GM21723 (cell line): ENCODE data around the gene SIK1.
"Not testable (repeated sequence)": the region's sequence is repeated elsewhere in the genome, so short reads cannot be mapped to it uniquely, and the experiment has no call there.

Experiments
- ATAC-seq: cut with Tn5 transposase; IDR thresholded peaks from one replicate; pipeline ENCODE4 v1.9.1; 2021; ENCODE audit warnings: mild to moderate bottlenecking, moderate library complexity; ENCODE audit not compliant: unreplicated experiment

Gene SIK1

GRCh38 chr21:43398000-43398399 lies 28.9 kb downstream of the SIK1 start:
- not testable (repeated sequence) for ATAC-seq

- ATAC-seq, result not testable (repeated sequence)
Observed at GRCh38 chr21:43397439-43397808, 29.5 kb downstream of the SIK1 start.

GRCh38 chr21:43396788-43397438 lies 30.0 kb downstream of the SIK1 start:
- ATAC-seq, result not testable (repeated sequence)

- ATAC-seq, result not testable (repeated sequence)
Observed at GRCh38 chr21:43383351-43383750, 43.6 kb downstream of the SIK1 start.

- ATAC-seq, result not testable (repeated sequence)
Observed at GRCh38 chr21:43382902-43383301, 44.0 kb downstream of the SIK1 start.

- not testable (repeated sequence) for ATAC-seq
Observed at GRCh38 chr21:43380852-43381533, 45.9 kb downstream of the SIK1 start.

GRCh38 chr21:43380337-43380736 lies 46.6 kb downstream of the SIK1 start:
- not testable (repeated sequence) for ATAC-seq

- not testable (repeated sequence) for ATAC-seq
Observed at GRCh38 chr21:43379626-43380122, 47.3 kb downstream of the SIK1 start.

- ATAC-seq, result no peak
Observed at GRCh38 chr21:43376478-43376882, 50.5 kb downstream of the SIK1 start.

- ATAC-seq, result no peak
Observed at GRCh38 chr21:43375837-43376477, 51.0 kb downstream of the SIK1 start.

GRCh38 chr21:43375006-43375836 lies 51.7 kb downstream of the SIK1 start:
- ATAC-seq, result no peak

- ATAC-seq, result no peak
Observed at GRCh38 chr21:43374228-43374885, 52.6 kb downstream of the SIK1 start.

GRCh38 chr21:43373362-43374227 lies 53.3 kb downstream of the SIK1 start:
- ATAC-seq, result no peak

GRCh38 chr21:43372663-43373361 lies 54.1 kb downstream of the SIK1 start:
- ATAC-seq, result no peak

- no peak for ATAC-seq
Observed at GRCh38 chr21:43371786-43372185, 55.1 kb downstream of the SIK1 start.

- no peak for ATAC-seq
Observed at GRCh38 chr21:43370888-43371570, 55.9 kb downstream of the SIK1 start.

GRCh38 chr21:43370091-43370658 lies 56.8 kb downstream of the SIK1 start:
- ATAC-seq, result no peak

GRCh38 chr21:43369596-43370090 lies 57.3 kb downstream of the SIK1 start:
- no peak for ATAC-seq
